Measurements from ENCODE around the gene IPO13.

IPO13 gene

GRCh38 chr1:43991476-43992231 is 44.9 kb downstream of the IPO13 start, which contains the start of gene CCDC24:
TSS of gene CCDC24 (plus strand) at chr1:43991599. CDS start at chr1:43991879, 280 bp downstream.
- DNase-seq = peak; percentile 84
- Histone ChIP-seq H3K36me3 (ENCODE audit: control insufficient read depth, insufficient read depth, low read length) (no peaks in the 10 kb centered on the region), H3K4ac (ENCODE audit: low read depth, low read length) (no peak within 1 kb of the TSS), H2BK15ac (replicated peaks; ENCODE audit: low read depth) (no peak within 1 kb of the TSS), H3K9ac (ENCODE audit: low read length) (peak within 1 kb of the TSS; percentile 92), H3K56ac (ENCODE audit: low read length) (peak within 1 kb of the TSS; percentile 98), H3K4me2 (ENCODE audit: low read length) (peak within 1 kb of the TSS; percentile 89), H3K4me1 (ENCODE audit: control insufficient read depth, low read depth, low read length) (no peaks in the 10 kb centered on the region), H4K8ac (ENCODE audit: low read depth, low read length) (no peak within 1 kb of the TSS), H4K5ac (ENCODE audit: low read length) (no peak within 1 kb of the TSS), H3K27me3 (ENCODE audit: insufficient read depth, low read length, poor library complexity) (no peaks in the 10 kb centered on the region), H2BK120ac (ENCODE audit: low read depth, low read length) (no peak within 1 kb of the TSS), H3K79me2 (ENCODE audit: control insufficient read depth, insufficient read depth, low read length) (no peaks in the 10 kb centered on the region), H2BK5ac (ENCODE audit: low read length) (peak within 1 kb of the TSS; percentile 70), H2AK5ac (ENCODE audit: low read length) (peak within 1 kb of the TSS; percentile 65), H3K18ac (ENCODE audit: low read length) (peak within 1 kb of the TSS; percentile 46), H3K4me3 (ENCODE audit: low read length) (peak within 1 kb of the TSS; percentile 70), H3K23ac (ENCODE audit: low read length) (no peak within 1 kb of the TSS), H3K79me1 (ENCODE audit: low read length) (no peaks in the 10 kb centered on the region), H3K27ac (ENCODE audit: low read depth, low read length) (peak within 1 kb of the TSS; percentile 25)
- WGBS (ENCODE audit: extremely low coverage, insufficient coverage, low lambda C conversion rate) = no CpG with 5 or more reads among the region's 66 CpGs

- no peaks in the 10 kb centered on the region for H3K79me2 ChIP-seq (ENCODE audit: control insufficient read depth, insufficient read depth, low read length)
- no peak overlapping the region for H2BK120ac ChIP-seq (ENCODE audit: low read depth, low read length)
- DNase-seq = no peak
- peak overlapping the region; percentile 98 for H3K56ac ChIP-seq (ENCODE audit: low read length)
- H3K4ac ChIP-seq (ENCODE audit: low read depth, low read length) = no peak overlapping the region
- WGBS (ENCODE audit: extremely low coverage, insufficient coverage, low lambda C conversion rate) = no CpG with 5 or more reads among the region's 11 CpGs
- H3K27me3 ChIP-seq (ENCODE audit: insufficient read depth, low read length, poor library complexity) = no peaks in the 10 kb centered on the region
- H3K27ac ChIP-seq (ENCODE audit: low read depth, low read length) = peak overlapping the region; percentile 25
- H3K4me3 ChIP-seq (ENCODE audit: low read length) = peak overlapping the region; percentile 70
- H4K5ac ChIP-seq (ENCODE audit: low read length) = no peak overlapping the region
- H3K79me1 ChIP-seq (ENCODE audit: low read length) = no peaks in the 10 kb centered on the region
- no peaks in the 10 kb centered on the region for H3K4me1 ChIP-seq (ENCODE audit: control insufficient read depth, low read depth, low read length)
- no peak overlapping the region for H3K18ac ChIP-seq (ENCODE audit: low read length)
- H2AK5ac ChIP-seq (ENCODE audit: low read length) = peak overlapping the region; percentile 65
- no peak overlapping the region for H3K23ac ChIP-seq (ENCODE audit: low read length)
- H3K36me3 ChIP-seq (ENCODE audit: control insufficient read depth, insufficient read depth, low read length) = no peaks in the 10 kb centered on the region
- no peak overlapping the region for H2BK15ac ChIP-seq (replicated peaks; ENCODE audit: low read depth)
- H2BK5ac ChIP-seq (ENCODE audit: low read length) = no peak overlapping the region
- H4K8ac ChIP-seq (ENCODE audit: low read depth, low read length) = no peak overlapping the region
- peak overlapping the region; percentile 89 for H3K4me2 ChIP-seq (ENCODE audit: low read length)
- peak overlapping the region; percentile 92 for H3K9ac ChIP-seq (ENCODE audit: low read length)
Observed at GRCh38 chr1:43992232-43992995, 45.7 kb downstream of the IPO13 start.

- H3K27me3 ChIP-seq (ENCODE audit: insufficient read depth, low read length, poor library complexity) = no peaks in the 10 kb centered on the region
- H3K4me1 ChIP-seq (ENCODE audit: control insufficient read depth, low read depth, low read length) = no peaks in the 10 kb centered on the region
- H3K23ac ChIP-seq (ENCODE audit: low read length) = no peak overlapping the region
- no peak for DNase-seq
- no CpG with 5 or more reads among the region's 9 CpGs for whole genome bisulfite sequencing (ENCODE audit: extremely low coverage, insufficient coverage, low lambda C conversion rate)
- no peak overlapping the region for H3K18ac ChIP-seq (ENCODE audit: low read length)
- H3K4ac ChIP-seq (ENCODE audit: low read depth, low read length) = no peak overlapping the region
- no peaks in the 10 kb centered on the region for H3K79me2 ChIP-seq (ENCODE audit: control insufficient read depth, insufficient read depth, low read length)
- no peaks in the 10 kb centered on the region for H3K36me3 ChIP-seq (ENCODE audit: control insufficient read depth, insufficient read depth, low read length)
- H2BK5ac ChIP-seq (ENCODE audit: low read length) = no peak overlapping the region
- no peak overlapping the region for H3K56ac ChIP-seq (ENCODE audit: low read length)
- H2BK15ac ChIP-seq (replicated peaks; ENCODE audit: low read depth) = no peak overlapping the region
- H3K4me2 ChIP-seq (ENCODE audit: low read length) = no peak overlapping the region
- H4K5ac ChIP-seq (ENCODE audit: low read length) = no peak overlapping the region
- no peak overlapping the region for H3K27ac ChIP-seq (ENCODE audit: low read depth, low read length)
- no peak overlapping the region for H3K9ac ChIP-seq (ENCODE audit: low read length)
- no peaks in the 10 kb centered on the region for H3K79me1 ChIP-seq (ENCODE audit: low read length)
- H4K8ac ChIP-seq (ENCODE audit: low read depth, low read length) = no peak overlapping the region
- no peak overlapping the region for H2AK5ac ChIP-seq (ENCODE audit: low read length)
- H2BK120ac ChIP-seq (ENCODE audit: low read depth, low read length) = no peak overlapping the region
- H3K4me3 ChIP-seq (ENCODE audit: low read length) = no peak overlapping the region
Observed at GRCh38 chr1:43993206-43993914, 46.6 kb downstream of the IPO13 start.

- H4K5ac ChIP-seq (ENCODE audit: low read length) = no peak overlapping the region
- no CpG with 5 or more reads among the region's 7 CpGs for WGBS (ENCODE audit: extremely low coverage, insufficient coverage, low lambda C conversion rate)
- H3K79me1 ChIP-seq (ENCODE audit: low read length) = no peaks in the 10 kb centered on the region
- no peak overlapping the region for H2BK15ac ChIP-seq (replicated peaks; ENCODE audit: low read depth)
- no peaks in the 10 kb centered on the region for H3K36me3 ChIP-seq (ENCODE audit: control insufficient read depth, insufficient read depth, low read length)
- no peak overlapping the region for H3K23ac ChIP-seq (ENCODE audit: low read length)
- H2AK5ac ChIP-seq (ENCODE audit: low read length) = no peak overlapping the region
- no peak overlapping the region for H4K8ac ChIP-seq (ENCODE audit: low read depth, low read length)
- H3K56ac ChIP-seq (ENCODE audit: low read length) = no peak overlapping the region
- no peak overlapping the region for H2BK120ac ChIP-seq (ENCODE audit: low read depth, low read length)
- no peak overlapping the region for H2BK5ac ChIP-seq (ENCODE audit: low read length)
- no peaks in the 10 kb centered on the region for H3K4me1 ChIP-seq (ENCODE audit: control insufficient read depth, low read depth, low read length)
- no peak overlapping the region for H3K4me3 ChIP-seq (ENCODE audit: low read length)
- H3K4me2 ChIP-seq (ENCODE audit: low read length) = no peak overlapping the region
- no peak overlapping the region for H3K18ac ChIP-seq (ENCODE audit: low read length)
- no peaks in the 10 kb centered on the region for H3K79me2 ChIP-seq (ENCODE audit: control insufficient read depth, insufficient read depth, low read length)
- no peaks in the 10 kb centered on the region for H3K27me3 ChIP-seq (ENCODE audit: insufficient read depth, low read length, poor library complexity)
- H3K27ac ChIP-seq (ENCODE audit: low read depth, low read length) = no peak overlapping the region
- H3K9ac ChIP-seq (ENCODE audit: low read length) = no peak overlapping the region
- no peak for DNase-seq
- no peak overlapping the region for H3K4ac ChIP-seq (ENCODE audit: low read depth, low read length)
Observed at GRCh38 chr1:43994071-43994470, 47.3 kb downstream of the IPO13 start.

- DNase-seq = peak; percentile 86
Observed at GRCh38 chr1:43994794-43995790, 48.3 kb downstream of the IPO13 start.

More at GRCh38 chr1:43994794-43995790, 48.3 kb downstream of the IPO13 start:
- Histone ChIP-seq H3K36me3 (ENCODE audit: control insufficient read depth, insufficient read depth, low read length) (no peaks in the 10 kb centered on the region), H2BK120ac (ENCODE audit: low read depth, low read length) (no peak overlapping the region), H2BK5ac (ENCODE audit: low read length) (no peak overlapping the region), H3K4me1 (ENCODE audit: control insufficient read depth, low read depth, low read length) (no peaks in the 10 kb centered on the region), H3K56ac (ENCODE audit: low read length) (peak overlapping the region; percentile 31), H3K4ac (ENCODE audit: low read depth, low read length) (no peak overlapping the region), H3K18ac (ENCODE audit: low read length) (no peak overlapping the region), H3K9ac (ENCODE audit: low read length) (no peak overlapping the region), H3K4me3 (ENCODE audit: low read length) (no peak overlapping the region), H2BK15ac (replicated peaks; ENCODE audit: low read depth) (no peak overlapping the region), H3K79me2 (ENCODE audit: control insufficient read depth, insufficient read depth, low read length) (no peaks in the 10 kb centered on the region), H3K23ac (ENCODE audit: low read length) (peak overlapping the region; percentile 19), H2AK5ac (ENCODE audit: low read length) (no peak overlapping the region), H3K79me1 (ENCODE audit: low read length) (no peaks in the 10 kb centered on the region), H3K27ac (ENCODE audit: low read depth, low read length) (no peak overlapping the region), H4K8ac (ENCODE audit: low read depth, low read length) (no peak overlapping the region), H3K4me2 (ENCODE audit: low read length) (no peak overlapping the region), H4K5ac (ENCODE audit: low read length) (no peak overlapping the region), H3K27me3 (ENCODE audit: insufficient read depth, low read length, poor library complexity) (no peaks in the 10 kb centered on the region)
- no CpG with 5 or more reads among the region's 15 CpGs for WGBS (ENCODE audit: extremely low coverage, insufficient coverage, low lambda C conversion rate)
